HepG2 (cell line): ENCODE measurements around the gene CMIP. TPM values are rescaled to one million over a fixed set of nuclear protein-coding genes. Genes with fewer than 3 reads are reported as not detected.

Experiments
- ATAC-seq: fragments of 200-7000 bp; cut with Tn5 transposase; 3 replicates; pipeline ENCODE4 v1.9.1; 2020; ENCODE audit warnings: mild to moderate bottlenecking, moderate library complexity
- BruUV-seq: library from RNA; stranded (reverse); fragments of 400-500 nt; replicated peaks from 2 replicates; lab custom pipeline; 2021; lab: Mats Ljungman, UMichigan
- CTCF ChIA-PET: fragments of 300-600 bp; formaldehyde crosslinking; extraction: SDS; loops from one replicate; lab custom pipeline; 2021; ENCODE audit warnings: low total read pairs, inconsistent platforms, low intra/inter-chr PET ratio; lab: Yijun Ruan, JAX
- POLR2A ChIA-PET: fragments of 350-600 bp; sonication (Branson Sonifier 250); formaldehyde crosslinking; loops from one replicate; lab custom pipeline; 2020; ENCODE audit warnings: antibody characterized with exemption, inconsistent platforms; lab: Yijun Ruan, JAX
- DNase-seq: peaks from one replicate; pipeline ENCODE4 v3.0.0-alpha.2; 2015; ENCODE audit warnings: low spot score
- FAIRE-seq: peaks from 3 replicates; lab custom pipeline; 2011; peaks lifted over from hg19 to GRCh38; lab: Jason Lieb, UNC
- H2AFZ ChIP-seq: one replicate; pipeline ENCODE4 v1.6.1; 2011; ENCODE audit warnings: low read length, inconsistent platforms
- H3K27ac ChIP-seq: fragments of 300-600 bp; 3 replicates; pipeline ENCODE4 v1.8.0; 2011; ENCODE audit warnings: mixed run types, mild to moderate bottlenecking, mixed read lengths, low read length, inconsistent platforms; ENCODE audit not compliant: insufficient read depth; ENCODE audit errors: extremely low read length
- H3K27me3 ChIP-seq, 2 experiments: fragments of 200-600 bp in 1 of 2; 2 replicates in 1 of 2; 3 replicates in 1 of 2; pipeline versions ENCODE4 v1.6.0 to v1.8.0; 2011; ENCODE audit warnings: low read length in 2 of 2, mild to moderate bottlenecking in 2 of 2, moderate library complexity in 2 of 2, inconsistent platforms in 1 of 2; ENCODE audit not compliant: insufficient read depth in 2 of 2, control insufficient read depth in 1 of 2
- H3K36me3 ChIP-seq, 2 experiments: fragments of 200-600 bp in 1 of 2; replicated peaks in 1 of 2; 2 replicates in 1 of 2; 3 replicates in 1 of 2; pipeline versions ENCODE4 v1.5.1 to v1.8.0; 2011; ENCODE audit warnings: low read length in 2 of 2, inconsistent platforms in 1 of 2; ENCODE audit not compliant: insufficient read depth in 2 of 2, control insufficient read depth in 1 of 2
- H3K4me1 ChIP-seq: 2 replicates; pipeline ENCODE4 v1.5.1; 2012; ENCODE audit warnings: low read length, inconsistent platforms; ENCODE audit not compliant: insufficient read depth
- H3K4me2 ChIP-seq: 2 replicates; pipeline ENCODE4 v1.6.0; 2011; ENCODE audit warnings: low read depth, low read length, inconsistent platforms
- H3K4me3 ChIP-seq, 3 experiments: fragments of 200-600 bp in 1 of 3; sonication (generic), shearing (Covaris generic) in 1 of 3; replicated peaks in 1 of 3; 2 replicates each; pipeline ENCODE4 v1.5.1; 2011 to 2016; ENCODE audit warnings: low read length in 3 of 3, inconsistent platforms in 2 of 3, low read depth in 2 of 3, mild to moderate bottlenecking in 2 of 3, control low read depth in 1 of 3, mixed read lengths in 1 of 3; ENCODE audit not compliant: insufficient read depth in 1 of 3
- H3K79me2 ChIP-seq: one replicate; pipeline ENCODE4 v1.6.1; 2011; ENCODE audit warnings: low read length, inconsistent platforms; ENCODE audit not compliant: insufficient read depth
- H3K9ac ChIP-seq: 2 replicates; pipeline ENCODE4 v1.6.0; 2011; ENCODE audit warnings: mild to moderate bottlenecking, low read depth, low read length, inconsistent platforms; ENCODE audit not compliant: insufficient read depth
- H3K9me3 ChIP-seq: 2 replicates; pipeline ENCODE4 v1.5.1; 2012; ENCODE audit warnings: mild to moderate bottlenecking, low read length
- H4K20me1 ChIP-seq: 2 replicates; pipeline ENCODE4 v1.6.0; 2011; ENCODE audit warnings: inconsistent platforms, mild to moderate bottlenecking, low read length, moderate library complexity; ENCODE audit not compliant: insufficient read depth
- AGO2 ChIP-seq: fragments of 200-400 bp; formaldehyde crosslinking; optimal IDR thresholded peaks from 2 replicates; pipeline ENCODE3; 2017; ENCODE audit warnings: mild to moderate bottlenecking, low read depth, low read length, moderate library complexity
- ATF7-NPFF ChIP-seq: sonication (generic); formaldehyde crosslinking; IDR thresholded peaks from 2 replicates; pipeline ENCODE4 v1.8.1; 2023; ENCODE audit warnings: mild to moderate bottlenecking, low read depth, missing genetic modification reagents, moderate library complexity
- JUND ChIP-seq: sonication (generic); formaldehyde crosslinking; IDR thresholded peaks from 2 replicates; pipeline ENCODE4 v1.8.0; 2022; ENCODE audit warnings: mild to moderate bottlenecking, missing genetic modification reagents
- SP5 ChIP-seq: IDR thresholded peaks from 2 replicates; pipeline ENCODE4 v1.6.1; 2016; ENCODE audit warnings: low read depth, borderline replicate concordance
- TOPORS ChIP-seq: sonication (generic); formaldehyde crosslinking; IDR thresholded peaks from 2 replicates; pipeline ENCODE4 v1.8.0; 2023; ENCODE audit warnings: mild to moderate bottlenecking, missing genetic modification reagents
- ZKSCAN5 ChIP-seq: sonication (generic); formaldehyde crosslinking; IDR thresholded peaks from 2 replicates; pipeline ENCODE4 v1.5.1; 2020; ENCODE audit warnings: mild to moderate bottlenecking, missing genetic modification reagents
- ZNF263 ChIP-seq: sonication (generic); formaldehyde crosslinking; IDR thresholded peaks from 2 replicates; pipeline ENCODE4 v1.4.0; 2020; ENCODE audit warnings: missing genetic modification reagents
- ZNF577 ChIP-seq: sonication (generic); formaldehyde crosslinking; IDR thresholded peaks from 2 replicates; pipeline ENCODE4 v1.4.0; 2020; ENCODE audit warnings: mild to moderate bottlenecking, low read depth, missing genetic modification reagents, borderline replicate concordance
- ZNF674 ChIP-seq: sonication (generic); formaldehyde crosslinking; IDR thresholded peaks from 2 replicates; pipeline ENCODE4 v1.5.0; 2020; ENCODE audit warnings: low read depth, mild to moderate bottlenecking, missing genetic modification reagents
- WGBS: methylation state at CpG from one replicate; pipeline ENCODE4 v1.1.6; 2017; ENCODE audit warnings: low lambda C conversion rate; 5-methylcytosine and 5-hydroxymethylcytosine counted together
- in situ Hi-C: cut with HindIII; loops from 2 replicates; pipeline ENCODE4 v1.10.0; 2017; ENCODE audit warnings: low pct_unique_long_range_greater_than_20kb; ENCODE audit not compliant: extremely low pct_ligation_motif_present
- intact Hi-C: fragments of 100-400 bp; cut with micrococcal nuclease; formaldehyde crosslinking; loops from one replicate; pipeline ENCODE4 v1.10.0; 2022; ENCODE audit not compliant: unreplicated experiment
- polyA plus RNA-seq, 8 experiments: library from polyadenylated mRNA; depleted of rRNA in 3 of 8; stranded (reverse) in 7 of 8; unstranded in 1 of 8; fragments of >200 nt; fragmentation: Illumina TruSeq in 4 of 8; extraction: Trizol in 4 of 8; gene quantifications; 2 replicates each; pipeline versions ENCODE4 v1.2.1 to v1.2.3, GENCODE V29; 2011 to 2016; ENCODE audit warnings: low read depth in 4 of 8, missing spikeins in 1 of 8, mixed read lengths in 1 of 8; ENCODE audit not compliant: insufficient read depth in 1 of 8
- total RNA-seq, 5 experiments: library from RNA; depleted of rRNA; stranded (reverse); fragments of >200 nt; fragmentation: Illumina TruSeq; extraction: Trizol; gene quantifications; 2 replicates each; pipeline ENCODE4 v1.2.3, GENCODE V29; 2016; ENCODE audit warnings: low read depth in 1 of 5
- TF ChIP-seq, protein P1 (sequence below), 2 experiments: fragments of 450-650 bp in 1 of 2; sonication (generic) in 1 of 2; formaldehyde crosslinking in 1 of 2; IDR thresholded peaks; 2 replicates each; pipeline versions ENCODE4 v1.6.1 to v1.8.0; 2016 to 2022; ENCODE audit warnings: antibody characterized with exemption in 1 of 2, mild to moderate bottlenecking in 1 of 2, missing genetic modification reagents in 1 of 2

The CMIP gene
- total and polyA plus RNA-seq, 2 of the 13 experiments (the other 11 are each of a cell fraction or from before 2014, with no cell fraction given): 10.9 to 18.1 TPM

DNA sequence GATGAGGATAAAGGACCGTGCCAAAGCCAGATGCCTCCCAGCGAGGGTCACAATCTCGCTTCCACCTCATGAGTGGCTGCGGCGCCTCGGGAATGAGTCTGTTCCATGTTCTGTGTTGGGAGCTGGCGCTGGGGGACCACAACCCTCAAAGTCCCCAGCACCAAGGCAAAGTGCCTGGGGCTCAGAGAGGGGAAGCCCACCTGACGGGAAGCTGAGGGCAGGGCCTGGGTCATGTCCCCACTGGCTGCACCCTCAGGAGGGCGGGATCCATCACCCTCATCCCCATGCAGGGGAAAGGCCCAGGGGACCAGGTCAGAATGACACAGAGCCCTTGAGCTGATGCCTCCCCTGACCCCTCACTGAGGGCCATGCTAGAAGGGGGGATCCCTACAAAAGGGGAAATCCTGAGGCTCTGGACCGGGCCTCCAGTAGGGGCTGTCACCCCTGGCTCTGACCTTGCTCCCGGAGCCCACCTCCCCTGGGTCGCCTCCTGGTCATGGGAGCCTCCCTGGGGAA lies 183.2 kb downstream of the CMIP start:
- no TSS peak for BruUV-seq
- H3K4me2 ChIP-seq: no peak overlapping the region
- H3K27ac ChIP-seq: no peak overlapping the region
- peaks cover 26% of the 10 kb centered on the region for H3K79me2 ChIP-seq
- H2AFZ ChIP-seq: no peak overlapping the region
- H3K27me3 ChIP-seq: no peaks in the 10 kb centered on the region
- H3K9ac ChIP-seq: no peak overlapping the region
- no peak overlapping the region for H3K4me3 ChIP-seq
- intact Hi-C loops: no loop called here
- DNase-seq (no peak), ATAC-seq (no peak), FAIRE-seq (no peak)
- H4K20me1 ChIP-seq: peaks cover 49% of the 10 kb centered on the region; the same call in 1 of the 2 replicates
- ChIA-PET POLR2A (no interaction called here), CTCF (no interaction called here)
- H3K36me3 ChIP-seq: peaks cover 16 to 37% of the 10 kb centered on the region in 2 experiments
- H3K9me3 ChIP-seq: no peaks in the 10 kb centered on the region
- peaks cover 60% of the 10 kb centered on the region for H3K4me1 ChIP-seq
- in situ Hi-C loops: no loop called here
- TF ChIP-seq ZNF263 (CRISPR knock-in tag): peak; percentile 52; the same call in 1 of the 2 replicates
- no peak for TF ChIP-seq ATF7-NPFF (CRISPR knock-in tag)
- no peak for TF ChIP-seq ZKSCAN5
- peak; percentile 69 for TF ChIP-seq AGO2
- TF ChIP-seq JUND: no peak
- no peak for TF ChIP-seq TOPORS (CRISPR knock-in tag)
- TF ChIP-seq ZNF674: no peak
- no peak for TF ChIP-seq ZNF577 (CRISPR knock-in tag)
- TF ChIP-seq SP5 (CRISPR knock-in tag): no peak
- TF ChIP-seq, protein P1, sequence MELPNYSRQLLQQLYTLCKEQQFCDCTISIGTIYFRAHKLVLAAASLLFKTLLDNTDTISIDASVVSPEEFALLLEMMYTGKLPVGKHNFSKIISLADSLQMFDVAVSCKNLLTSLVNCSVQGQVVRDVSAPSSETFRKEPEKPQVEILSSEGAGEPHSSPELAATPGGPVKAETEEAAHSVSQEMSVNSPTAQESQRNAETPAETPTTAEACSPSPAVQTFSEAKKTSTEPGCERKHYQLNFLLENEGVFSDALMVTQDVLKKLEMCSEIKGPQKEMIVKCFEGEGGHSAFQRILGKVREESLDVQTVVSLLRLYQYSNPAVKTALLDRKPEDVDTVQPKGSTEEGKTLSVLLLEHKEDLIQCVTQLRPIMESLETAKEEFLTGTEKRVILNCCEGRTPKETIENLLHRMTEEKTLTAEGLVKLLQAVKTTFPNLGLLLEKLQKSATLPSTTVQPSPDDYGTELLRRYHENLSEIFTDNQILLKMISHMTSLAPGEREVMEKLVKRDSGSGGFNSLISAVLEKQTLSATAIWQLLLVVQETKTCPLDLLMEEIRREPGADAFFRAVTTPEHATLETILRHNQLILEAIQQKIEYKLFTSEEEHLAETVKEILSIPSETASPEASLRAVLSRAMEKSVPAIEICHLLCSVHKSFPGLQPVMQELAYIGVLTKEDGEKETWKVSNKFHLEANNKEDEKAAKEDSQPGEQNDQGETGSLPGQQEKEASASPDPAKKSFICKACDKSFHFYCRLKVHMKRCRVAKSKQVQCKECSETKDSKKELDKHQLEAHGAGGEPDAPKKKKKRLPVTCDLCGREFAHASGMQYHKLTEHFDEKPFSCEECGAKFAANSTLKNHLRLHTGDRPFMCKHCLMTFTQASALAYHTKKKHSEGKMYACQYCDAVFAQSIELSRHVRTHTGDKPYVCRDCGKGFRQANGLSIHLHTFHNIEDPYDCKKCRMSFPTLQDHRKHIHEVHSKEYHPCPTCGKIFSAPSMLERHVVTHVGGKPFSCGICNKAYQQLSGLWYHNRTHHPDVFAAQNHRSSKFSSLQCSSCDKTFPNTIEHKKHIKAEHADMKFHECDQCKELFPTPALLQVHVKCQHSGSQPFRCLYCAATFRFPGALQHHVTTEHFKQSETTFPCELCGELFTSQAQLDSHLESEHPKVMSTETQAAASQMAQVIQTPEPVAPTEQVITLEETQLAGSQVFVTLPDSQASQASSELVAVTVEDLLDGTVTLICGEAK (IDR thresholded peaks at IDR 0.05): no peak
- TF ChIP-seq, protein P1 (CRISPR knock-in tag; IDR thresholded peaks at IDR 0.05): 0 out of 2 replicates have a peak, but pooled peaks have one; percentile 20
- 98% methylated on average over 8 of the region's 12 CpGs for WGBS
